Measurements from ENCODE around the gene ICA1L. TPM values are rescaled to one million over a fixed set of nuclear protein-coding genes. Genes with fewer than 3 reads are reported as not detected.
A peak's percentile ranks its signal among the peaks of the same experiment; 100 is the strongest.

Gene ICA1L
- total RNA-seq, 1 donor from 2014 or later, result 17.8 TPM

DNA sequence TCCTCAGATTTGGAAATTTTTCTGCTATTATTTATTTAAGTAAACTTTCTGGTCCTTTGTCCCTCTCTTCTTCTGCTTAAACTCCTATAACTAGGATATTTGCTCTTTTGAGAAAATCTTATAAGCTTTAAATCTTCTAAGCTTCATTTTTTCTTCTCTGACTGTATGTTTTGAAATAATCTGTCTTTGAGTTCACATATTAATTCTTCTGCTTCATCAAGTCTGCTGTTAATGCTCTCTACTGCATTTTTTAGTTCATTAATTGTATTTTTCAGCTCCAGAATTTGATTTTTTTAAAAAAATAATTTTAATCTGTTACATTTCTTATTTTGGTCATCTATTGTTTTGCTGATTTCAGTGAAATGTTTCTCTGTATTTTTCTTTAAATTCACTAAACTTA lies 28.9 kb downstream of the ICA1L start:
- TF ChIP-seq, protein P1, sequence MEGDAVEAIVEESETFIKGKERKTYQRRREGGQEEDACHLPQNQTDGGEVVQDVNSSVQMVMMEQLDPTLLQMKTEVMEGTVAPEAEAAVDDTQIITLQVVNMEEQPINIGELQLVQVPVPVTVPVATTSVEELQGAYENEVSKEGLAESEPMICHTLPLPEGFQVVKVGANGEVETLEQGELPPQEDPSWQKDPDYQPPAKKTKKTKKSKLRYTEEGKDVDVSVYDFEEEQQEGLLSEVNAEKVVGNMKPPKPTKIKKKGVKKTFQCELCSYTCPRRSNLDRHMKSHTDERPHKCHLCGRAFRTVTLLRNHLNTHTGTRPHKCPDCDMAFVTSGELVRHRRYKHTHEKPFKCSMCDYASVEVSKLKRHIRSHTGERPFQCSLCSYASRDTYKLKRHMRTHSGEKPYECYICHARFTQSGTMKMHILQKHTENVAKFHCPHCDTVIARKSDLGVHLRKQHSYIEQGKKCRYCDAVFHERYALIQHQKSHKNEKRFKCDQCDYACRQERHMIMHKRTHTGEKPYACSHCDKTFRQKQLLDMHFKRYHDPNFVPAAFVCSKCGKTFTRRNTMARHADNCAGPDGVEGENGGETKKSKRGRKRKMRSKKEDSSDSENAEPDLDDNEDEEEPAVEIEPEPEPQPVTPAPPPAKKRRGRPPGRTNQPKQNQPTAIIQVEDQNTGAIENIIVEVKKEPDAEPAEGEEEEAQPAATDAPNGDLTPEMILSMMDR (IDR thresholded peaks at IDR 0.05; ENCODE audit: unreplicated experiment), result no peak
- no peak overlapping the region for H3K27ac Mint-ChIP-seq
- no peaks in the 10 kb centered on the region for H3K27me3 Mint-ChIP-seq
- H3K4me1 Mint-ChIP-seq (ENCODE audit: low read depth), result peaks cover 2% of the 10 kb centered on the region
- H3K4me3 Mint-ChIP-seq (ENCODE audit: low read depth), result no peak overlapping the region
- DNase-seq (ENCODE audit: low spot score, unreplicated experiment), result no peak
- H3K36me3 Mint-ChIP-seq (ENCODE audit: insufficient read depth), result peaks cover 11% of the 10 kb centered on the region
- H3K9me3 Mint-ChIP-seq (ENCODE audit: low read depth), result peaks cover 6% of the 10 kb centered on the region

DNA sequence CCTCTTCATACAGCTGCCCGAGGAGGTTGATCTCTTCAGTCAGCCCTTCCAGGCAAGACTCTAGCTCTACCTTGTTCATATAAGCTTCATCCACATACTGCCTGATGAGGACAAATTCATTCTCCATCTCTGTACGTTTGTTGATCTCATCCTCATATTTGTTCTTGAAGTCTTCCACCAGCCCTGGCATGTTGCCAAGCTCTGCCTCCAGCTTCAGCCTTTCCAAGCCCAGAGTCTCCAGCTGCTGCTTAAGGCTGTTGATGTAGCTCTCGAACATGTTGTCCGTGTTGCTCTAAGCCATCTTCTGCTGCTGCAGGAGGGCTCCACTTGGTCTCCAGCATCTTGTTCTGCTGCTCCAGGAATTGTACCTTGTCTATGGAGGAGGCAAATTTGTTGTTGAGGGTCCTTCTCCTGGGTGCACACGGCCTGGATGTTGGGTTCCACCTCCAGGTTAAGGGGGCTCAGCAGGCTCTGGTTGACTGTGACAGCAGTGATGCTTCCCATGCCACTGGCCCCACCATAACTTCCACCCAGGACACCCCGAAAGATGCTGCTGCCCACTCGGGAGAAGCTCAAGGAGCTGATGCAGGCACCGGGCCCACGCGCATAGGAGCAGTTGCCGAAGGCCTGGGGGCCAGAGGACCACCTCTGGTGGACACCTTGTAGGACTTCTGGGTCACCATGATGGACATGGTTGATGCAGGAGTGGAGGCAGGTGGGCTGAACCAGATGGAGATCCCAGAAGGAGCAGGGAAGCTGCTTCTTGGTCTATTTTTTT lies 30.3 kb downstream of the ICA1L start:
- DNase-seq (ENCODE audit: low spot score, unreplicated experiment), result no peak
- Mint-ChIP-seq H3K9me3 (ENCODE audit: low read depth) (peaks cover 6% of the 10 kb centered on the region), H3K4me1 (ENCODE audit: low read depth) (peaks cover 2% of the 10 kb centered on the region), H3K4me3 (ENCODE audit: low read depth) (no peak overlapping the region), H3K27ac (peak overlapping the region; percentile 42), H3K27me3 (no peaks in the 10 kb centered on the region), H3K36me3 (ENCODE audit: insufficient read depth) (peaks cover 11% of the 10 kb centered on the region)
- TF ChIP-seq, protein P1 (IDR thresholded peaks at IDR 0.05; ENCODE audit: unreplicated experiment), result no peak

DNA sequence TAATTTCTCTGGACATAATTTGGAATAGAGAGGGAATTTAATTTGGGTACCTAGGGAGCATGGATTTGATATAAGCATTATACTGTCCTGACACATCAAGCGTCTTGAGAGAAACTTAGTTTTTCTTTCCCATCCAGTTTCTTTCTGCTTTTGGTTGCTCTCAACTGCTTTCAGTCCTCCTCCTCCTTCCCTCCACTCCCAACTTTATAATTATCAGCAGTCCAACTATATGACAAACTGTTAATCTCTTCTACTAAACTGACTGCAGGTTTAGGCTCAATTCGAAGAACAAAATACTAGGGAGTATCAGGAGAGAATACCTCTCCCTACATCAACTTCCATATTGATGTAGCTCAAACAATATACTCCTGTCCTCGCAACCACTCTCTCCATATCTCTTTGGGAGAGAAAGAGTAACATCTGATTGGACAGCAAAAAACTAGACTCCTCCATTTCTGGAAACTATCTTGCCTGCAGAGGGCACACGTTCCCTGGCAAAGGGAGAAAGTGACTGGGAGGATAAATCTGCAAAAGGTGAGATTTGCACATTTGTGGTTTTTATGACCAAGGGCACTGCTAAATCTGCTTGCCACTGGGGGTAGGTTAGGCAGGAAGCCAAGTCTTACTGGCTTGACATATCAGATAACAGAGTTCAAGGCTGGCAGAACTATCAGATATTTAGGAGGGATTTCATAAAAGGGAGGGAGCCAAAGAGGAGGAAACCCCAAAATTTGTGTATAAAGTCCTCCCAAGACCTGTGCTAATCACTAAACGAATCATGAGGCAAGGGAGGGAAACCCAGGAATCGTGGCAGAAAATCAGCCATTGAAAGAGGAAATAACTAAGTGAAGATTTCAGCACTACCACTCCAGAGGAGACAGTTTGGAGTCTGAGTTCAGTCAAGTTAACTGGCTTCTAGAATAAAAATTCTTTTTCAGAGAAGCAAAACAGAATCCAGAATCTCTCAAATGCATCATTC lies 40.0 kb downstream of the ICA1L start:
- Mint-ChIP-seq H3K9me3 (ENCODE audit: low read depth) (no peaks in the 10 kb centered on the region), H3K36me3 (ENCODE audit: insufficient read depth) (no peaks in the 10 kb centered on the region), H3K27me3 (no peaks in the 10 kb centered on the region), H3K27ac (no peak overlapping the region), H3K4me3 (ENCODE audit: low read depth) (no peak overlapping the region), H3K4me1 (ENCODE audit: low read depth) (peaks cover 2% of the 10 kb centered on the region)
- TF ChIP-seq, protein P1 (IDR thresholded peaks at IDR 0.05; ENCODE audit: unreplicated experiment), result peak; percentile 55
- DNase-seq (ENCODE audit: low spot score, unreplicated experiment), result no peak

DNA sequence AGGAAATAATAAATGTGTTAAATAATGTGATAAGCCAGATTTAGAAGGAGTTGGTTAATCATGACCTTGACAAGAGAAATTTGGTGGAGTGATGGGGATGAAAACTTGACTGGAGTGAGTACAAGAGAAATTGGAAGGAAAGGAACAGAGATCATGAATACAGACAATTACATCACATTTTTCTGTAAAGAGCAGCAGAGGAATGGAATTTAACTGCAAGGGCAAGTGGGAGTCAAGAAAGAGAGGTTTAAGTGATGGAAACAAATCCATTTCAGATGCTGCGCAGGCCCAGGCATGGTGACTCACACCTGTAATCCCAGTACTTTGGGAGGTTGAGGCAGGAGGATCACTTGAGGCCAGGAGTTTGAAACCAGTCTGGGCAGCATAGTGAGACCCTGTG lies 46.7 kb downstream of the ICA1L start:
- no peaks in the 10 kb centered on the region for H3K36me3 Mint-ChIP-seq (ENCODE audit: insufficient read depth)
- TF ChIP-seq, protein P1 (IDR thresholded peaks at IDR 0.05; ENCODE audit: unreplicated experiment), result no peak
- H3K27ac Mint-ChIP-seq, result no peak overlapping the region
- no peaks in the 10 kb centered on the region for H3K9me3 Mint-ChIP-seq (ENCODE audit: low read depth)
- H3K27me3 Mint-ChIP-seq, result no peaks in the 10 kb centered on the region
- no peak overlapping the region for H3K4me3 Mint-ChIP-seq (ENCODE audit: low read depth)
- no peaks in the 10 kb centered on the region for H3K4me1 Mint-ChIP-seq (ENCODE audit: low read depth)
- no peak for DNase-seq (ENCODE audit: low spot score, unreplicated experiment)

DNA sequence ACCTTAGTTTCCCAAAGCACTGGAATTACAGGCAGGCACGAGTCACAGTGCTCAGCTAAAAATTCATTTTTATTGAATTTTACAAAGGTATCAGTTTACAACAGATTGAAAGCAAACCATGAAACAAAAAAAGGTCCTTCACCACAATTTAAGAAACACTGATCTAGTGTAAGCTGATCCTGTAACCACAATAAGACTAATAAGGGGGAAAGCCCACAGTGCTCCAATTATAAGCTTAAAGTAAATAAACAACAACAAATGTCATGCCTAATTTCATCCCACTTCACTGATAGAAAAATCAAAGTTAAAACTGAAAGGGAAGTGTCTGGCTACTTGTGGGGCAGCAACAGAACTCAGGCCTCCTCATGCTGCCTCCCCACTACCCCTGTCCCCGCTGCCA lies 49.2 kb downstream of the ICA1L start:
- no peak for DNase-seq (ENCODE audit: low spot score, unreplicated experiment)
- Mint-ChIP-seq H3K27me3 (no peaks in the 10 kb centered on the region), H3K27ac (no peak overlapping the region), H3K4me3 (ENCODE audit: low read depth) (no peak overlapping the region), H3K9me3 (ENCODE audit: low read depth) (no peaks in the 10 kb centered on the region), H3K4me1 (ENCODE audit: low read depth) (peaks cover 2% of the 10 kb centered on the region), H3K36me3 (ENCODE audit: insufficient read depth) (no peaks in the 10 kb centered on the region)
- TF ChIP-seq, protein P1 (IDR thresholded peaks at IDR 0.05; ENCODE audit: unreplicated experiment), result no peak

Measured in progenitor cell of endocrine pancreas (in vitro differentiated cells).